Mesendoderm (in vitro differentiated cells): ENCODE data around the gene LPIN1.

Source experiments
- DNase-seq: peaks from one replicate; pipeline ENCODE4 v3.0.0; 2013
- H2AK5ac ChIP-seq: 2 replicates; pipeline ENCODE4 v1.6.1; 2013; ENCODE audit warnings: low read length, inconsistent platforms
- H2BK120ac ChIP-seq: 2 replicates; pipeline ENCODE4 v1.6.1; 2013; ENCODE audit warnings: low read depth, mild to moderate bottlenecking, low read length, moderate library complexity, mixed read lengths
- H2BK15ac ChIP-seq: replicated peaks from 2 replicates; pipeline ENCODE4 v1.6.1; 2013; ENCODE audit warnings: low read depth, mild to moderate bottlenecking, moderate library complexity
- H2BK5ac ChIP-seq: 2 replicates; pipeline ENCODE4 v1.6.1; 2013; ENCODE audit warnings: low read length, inconsistent platforms
- H3K18ac ChIP-seq: 2 replicates; pipeline ENCODE4 v1.6.1; 2013; ENCODE audit warnings: mild to moderate bottlenecking, low read length, mixed read lengths
- H3K23ac ChIP-seq: one replicate; pipeline ENCODE4 v1.6.1; 2013; ENCODE audit warnings: low read length
- H3K27ac ChIP-seq: 2 replicates; pipeline ENCODE4 v1.5.1; 2013; ENCODE audit warnings: low read depth, mild to moderate bottlenecking, inconsistent platforms, low read length, moderate library complexity
- H3K27me3 ChIP-seq: 2 replicates; pipeline ENCODE4 v1.6.1; 2013; ENCODE audit warnings: low read length, control low read depth, mild to moderate bottlenecking, inconsistent platforms; ENCODE audit not compliant: insufficient read depth, poor library complexity
- H3K36me3 ChIP-seq: 2 replicates; pipeline ENCODE4 v1.6.1; 2013; ENCODE audit warnings: low read length, inconsistent platforms; ENCODE audit not compliant: control insufficient read depth, insufficient read depth
- H3K4ac ChIP-seq: one replicate; pipeline ENCODE4 v1.6.1; 2013; ENCODE audit warnings: low read depth, mild to moderate bottlenecking, low read length, moderate library complexity
- H3K4me1 ChIP-seq: 2 replicates; pipeline ENCODE4 v1.6.1; 2013; ENCODE audit warnings: low read depth, low read length, inconsistent platforms; ENCODE audit not compliant: control insufficient read depth
- H3K4me2 ChIP-seq: 2 replicates; pipeline ENCODE4 v1.6.1; 2013; ENCODE audit warnings: low read length
- H3K4me3 ChIP-seq: 2 replicates; pipeline ENCODE4 v1.5.1; 2013; ENCODE audit warnings: mild to moderate bottlenecking, low read length
- H3K56ac ChIP-seq: one replicate; pipeline ENCODE4 v1.6.1; 2013; ENCODE audit warnings: low read length
- H3K79me1 ChIP-seq: 2 replicates; pipeline ENCODE4 v1.6.1; 2013; ENCODE audit warnings: low read length, inconsistent platforms
- H3K79me2 ChIP-seq: 2 replicates; pipeline ENCODE4 v1.6.1; 2013; ENCODE audit warnings: mild to moderate bottlenecking, low read length; ENCODE audit not compliant: control insufficient read depth, insufficient read depth
- H3K9ac ChIP-seq: 2 replicates; pipeline ENCODE4 v1.6.1; 2013; ENCODE audit warnings: low read length, inconsistent platforms
- H4K5ac ChIP-seq: one replicate; pipeline ENCODE4 v1.6.1; 2013; ENCODE audit warnings: low read length
- H4K8ac ChIP-seq: one replicate; pipeline ENCODE4 v1.6.1; 2013; ENCODE audit warnings: low read depth, mild to moderate bottlenecking, control low read depth, low read length, moderate library complexity
- WGBS: extraction: QIAGEN DNeasy Blood & Tissue Kit; methylation state at CpG from one replicate; pipeline ENCODE4 v1.1.7; 2013; ENCODE audit warnings: low lambda C conversion rate, missing lambda C conversion rate; ENCODE audit not compliant: insufficient coverage; ENCODE audit errors: extremely low coverage; 5-methylcytosine and 5-hydroxymethylcytosine counted together

The LPIN1 gene

DNA sequence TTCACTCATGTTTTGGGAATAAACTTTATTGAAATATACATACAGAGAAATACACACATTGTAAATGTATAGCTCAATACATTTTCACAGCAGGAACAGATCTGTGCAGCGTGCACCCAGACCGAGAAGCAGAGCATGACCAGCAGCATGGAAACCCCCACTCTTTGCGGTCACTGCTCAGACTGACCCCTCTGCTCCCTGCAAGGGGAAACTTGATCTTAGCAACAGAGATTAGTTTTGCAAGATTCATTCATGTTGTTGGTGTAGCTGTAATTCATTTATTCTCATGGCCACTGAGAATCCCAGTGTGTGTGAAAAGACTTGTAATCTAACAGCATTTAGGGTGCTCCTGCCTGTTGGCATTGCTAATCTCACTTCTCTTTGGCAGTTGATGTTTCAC lies 35.2 kb downstream of the LPIN1 start:
- Histone ChIP-seq H3K27me3 (no peaks in the 10 kb centered on the region), H3K56ac (no peak overlapping the region), H4K8ac (no peak overlapping the region), H3K4me3 (no peak overlapping the region), H2BK5ac (no peak overlapping the region), H3K18ac (no peak overlapping the region), H3K4me2 (no peak overlapping the region), H2AK5ac (no peak overlapping the region), H3K79me1 (no peaks in the 10 kb centered on the region), H3K4ac (no peak overlapping the region), H3K4me1 (no peaks in the 10 kb centered on the region), H3K27ac (no peak overlapping the region), H2BK120ac (no peak overlapping the region), H4K5ac (no peak overlapping the region), H3K23ac (no peak overlapping the region), H2BK15ac (no peak overlapping the region), H3K36me3 (peaks cover under 1% of the 10 kb centered on the region), H3K79me2 (no peaks in the 10 kb centered on the region), H3K9ac (no peak overlapping the region)
- WGBS, result no CpG with 5 or more reads among the region's 3 CpGs
- no peak for DNase-seq

DNA sequence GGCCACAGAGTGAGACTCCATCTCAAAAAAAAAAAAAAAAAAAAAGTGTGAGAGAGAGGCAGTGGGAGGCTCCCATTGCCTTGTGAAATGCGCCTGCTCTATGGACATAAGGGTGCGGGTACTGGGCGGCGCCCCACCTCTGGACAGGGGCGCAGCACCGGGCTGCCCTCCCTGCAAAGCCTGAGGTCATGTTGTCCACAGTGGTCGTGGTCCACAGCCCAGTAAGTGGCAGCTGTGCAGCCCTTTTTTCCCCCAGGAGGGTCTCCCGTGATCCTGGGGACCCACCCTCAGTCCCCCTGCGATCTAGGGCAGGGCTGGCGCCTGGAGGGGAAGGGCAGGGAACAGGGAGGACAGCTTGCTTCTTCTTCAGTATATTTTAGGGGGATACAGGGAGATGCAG lies 37.8 kb downstream of the LPIN1 start:
- no peak overlapping the region for H4K8ac ChIP-seq
- WGBS, result no CpG with 5 or more reads among the region's 10 CpGs
- H3K18ac ChIP-seq, result no peak overlapping the region
- no peak overlapping the region for H2BK5ac ChIP-seq
- H3K79me2 ChIP-seq, result no peaks in the 10 kb centered on the region
- DNase-seq, result no peak
- no peak overlapping the region for H3K4ac ChIP-seq
- no peak overlapping the region for H3K56ac ChIP-seq
- H4K5ac ChIP-seq, result no peak overlapping the region
- H3K36me3 ChIP-seq, result peaks cover 3% of the 10 kb centered on the region
- H3K9ac ChIP-seq, result no peak overlapping the region
- H3K79me1 ChIP-seq, result no peaks in the 10 kb centered on the region
- no peak overlapping the region for H2AK5ac ChIP-seq
- H3K4me1 ChIP-seq, result no peaks in the 10 kb centered on the region
- H2BK120ac ChIP-seq, result no peak overlapping the region
- H2BK15ac ChIP-seq, result no peak overlapping the region
- H3K4me3 ChIP-seq, result no peak overlapping the region
- no peaks in the 10 kb centered on the region for H3K27me3 ChIP-seq
- no peak overlapping the region for H3K27ac ChIP-seq
- H3K4me2 ChIP-seq, result no peak overlapping the region
- no peak overlapping the region for H3K23ac ChIP-seq

DNA sequence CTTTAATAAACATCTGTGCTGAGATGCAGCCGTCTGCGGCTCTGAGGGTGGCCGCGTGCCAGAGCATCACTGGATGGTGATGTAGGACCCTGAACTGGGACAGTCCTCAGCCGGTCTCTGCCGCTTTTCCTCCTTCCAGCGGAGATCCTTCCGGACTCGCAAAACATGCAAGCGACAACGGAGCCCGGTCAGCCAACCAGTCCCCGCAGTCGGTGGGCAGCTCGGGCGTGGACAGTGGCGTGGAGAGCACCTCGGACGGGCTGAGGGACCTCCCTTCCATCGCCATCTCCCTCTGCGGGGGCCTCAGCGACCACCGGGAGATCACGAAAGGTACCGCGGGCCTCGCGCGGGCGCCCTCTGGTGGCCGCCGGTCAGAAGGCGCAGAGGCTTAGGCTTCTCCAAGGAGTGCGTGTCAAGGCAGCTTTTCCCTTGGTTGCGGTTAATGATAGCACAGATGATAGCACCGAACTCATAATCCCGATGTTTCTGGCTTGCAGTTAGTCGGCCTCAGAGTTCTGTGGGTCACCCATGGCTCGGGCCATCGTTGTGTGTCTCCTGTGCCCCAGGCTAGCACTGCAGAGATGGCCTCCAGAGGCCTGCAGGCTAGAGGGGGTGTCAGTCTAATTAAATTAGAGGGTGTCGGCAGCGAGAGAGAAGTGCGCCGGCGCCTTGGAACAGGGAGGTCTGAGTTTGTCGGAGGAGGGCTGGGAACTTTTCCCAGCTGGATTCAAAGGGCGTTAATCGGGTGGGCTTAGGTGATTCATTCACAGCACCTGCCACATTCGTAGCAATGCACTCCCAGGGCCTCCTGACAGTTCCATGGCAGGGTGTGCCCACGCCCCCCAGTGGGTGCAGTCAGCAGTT lies 38.5 kb downstream of the LPIN1 start:
- no peaks in the 10 kb centered on the region for H3K79me2 ChIP-seq
- H2BK15ac ChIP-seq, result no peak overlapping the region
- WGBS, result no CpG with 5 or more reads among the region's 50 CpGs
- peak overlapping the region; percentile 73 for H3K56ac ChIP-seq
- H3K9ac ChIP-seq, result peak overlapping the region; percentile 46
- H3K23ac ChIP-seq, result no peak overlapping the region
- peak overlapping the region; percentile 63 for H3K4me2 ChIP-seq
- H2BK120ac ChIP-seq, result no peak overlapping the region
- no peak overlapping the region for H3K4me3 ChIP-seq
- H3K4me1 ChIP-seq, result no peaks in the 10 kb centered on the region
- H4K8ac ChIP-seq, result no peak overlapping the region
- H3K79me1 ChIP-seq, result no peaks in the 10 kb centered on the region
- H3K4ac ChIP-seq, result no peak overlapping the region
- no peak overlapping the region for H3K27ac ChIP-seq
- no peak overlapping the region for H3K18ac ChIP-seq
- no peak overlapping the region for H4K5ac ChIP-seq
- no peak overlapping the region for H2BK5ac ChIP-seq
- H2AK5ac ChIP-seq, result no peak overlapping the region
- H3K36me3 ChIP-seq, result peaks cover 5% of the 10 kb centered on the region
- H3K27me3 ChIP-seq, result no peaks in the 10 kb centered on the region
- peak; percentile 62 for DNase-seq

DNA sequence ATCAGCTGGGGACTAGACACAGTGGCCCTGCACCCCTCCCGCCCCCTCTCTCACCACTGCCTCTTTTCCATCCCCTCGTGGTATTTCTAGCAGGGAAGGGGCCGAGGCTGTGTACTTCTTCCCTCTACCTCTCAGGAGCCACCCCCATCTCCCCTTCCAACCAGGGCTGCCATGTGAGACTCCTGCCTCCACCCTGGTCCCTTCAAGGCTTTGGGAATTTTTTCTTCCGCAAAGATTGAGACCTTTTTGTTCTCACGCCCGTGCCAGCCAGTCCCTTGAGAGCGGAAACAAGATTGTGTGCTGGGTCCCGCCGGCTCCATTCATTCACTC lies 39.1 kb downstream of the LPIN1 start:
- no peak for DNase-seq
- no peak overlapping the region for H2BK15ac ChIP-seq
- no peak overlapping the region for H4K5ac ChIP-seq
- WGBS, result no CpG with 5 or more reads among the region's 9 CpGs
- no peaks in the 10 kb centered on the region for H3K27me3 ChIP-seq
- no peak overlapping the region for H2BK5ac ChIP-seq
- H3K4me1 ChIP-seq, result no peaks in the 10 kb centered on the region
- H2BK120ac ChIP-seq, result no peak overlapping the region
- no peak overlapping the region for H3K27ac ChIP-seq
- no peak overlapping the region for H3K9ac ChIP-seq
- H3K18ac ChIP-seq, result no peak overlapping the region
- H3K23ac ChIP-seq, result no peak overlapping the region
- no peak overlapping the region for H3K4me2 ChIP-seq
- H4K8ac ChIP-seq, result no peak overlapping the region
- no peak overlapping the region for H3K56ac ChIP-seq
- no peaks in the 10 kb centered on the region for H3K79me1 ChIP-seq
- H2AK5ac ChIP-seq, result no peak overlapping the region
- no peak overlapping the region for H3K4ac ChIP-seq
- H3K4me3 ChIP-seq, result no peak overlapping the region
- no peaks in the 10 kb centered on the region for H3K79me2 ChIP-seq
- peaks cover 5% of the 10 kb centered on the region for H3K36me3 ChIP-seq

DNA sequence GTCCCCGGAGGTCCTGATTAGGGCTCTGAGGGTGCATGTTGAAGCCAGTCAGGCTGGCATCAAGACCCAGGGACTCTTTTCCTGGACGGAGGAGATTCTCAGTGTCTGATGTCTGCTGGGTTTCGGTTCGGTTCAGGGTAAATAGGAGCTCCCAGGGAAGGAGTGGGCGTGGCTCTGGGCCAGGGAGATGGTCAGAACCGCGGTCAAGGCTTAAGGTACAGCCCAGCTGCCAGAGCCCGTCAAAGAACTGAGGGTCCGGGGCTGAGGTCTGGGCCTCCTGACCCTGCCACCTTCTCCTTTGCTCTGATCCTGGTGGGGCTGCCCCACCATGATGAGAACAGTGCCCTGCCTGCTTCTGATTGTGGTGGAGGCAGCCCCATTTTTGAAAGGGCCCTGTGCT lies 39.8 kb downstream of the LPIN1 start:
- Histone ChIP-seq H3K56ac (no peak overlapping the region), H3K4me2 (no peak overlapping the region), H3K4me1 (no peaks in the 10 kb centered on the region), H2BK120ac (no peak overlapping the region), H3K79me2 (no peaks in the 10 kb centered on the region), H3K4ac (no peak overlapping the region), H3K23ac (no peak overlapping the region), H2BK5ac (no peak overlapping the region), H3K36me3 (peaks cover 5% of the 10 kb centered on the region), H3K27me3 (no peaks in the 10 kb centered on the region), H2BK15ac (no peak overlapping the region), H2AK5ac (no peak overlapping the region), H3K4me3 (no peak overlapping the region), H3K79me1 (no peaks in the 10 kb centered on the region), H3K9ac (no peak overlapping the region), H4K5ac (no peak overlapping the region), H3K27ac (no peak overlapping the region), H4K8ac (no peak overlapping the region), H3K18ac (no peak overlapping the region)
- DNase-seq, result no peak
- WGBS, result no CpG with 5 or more reads among the region's 9 CpGs

DNA sequence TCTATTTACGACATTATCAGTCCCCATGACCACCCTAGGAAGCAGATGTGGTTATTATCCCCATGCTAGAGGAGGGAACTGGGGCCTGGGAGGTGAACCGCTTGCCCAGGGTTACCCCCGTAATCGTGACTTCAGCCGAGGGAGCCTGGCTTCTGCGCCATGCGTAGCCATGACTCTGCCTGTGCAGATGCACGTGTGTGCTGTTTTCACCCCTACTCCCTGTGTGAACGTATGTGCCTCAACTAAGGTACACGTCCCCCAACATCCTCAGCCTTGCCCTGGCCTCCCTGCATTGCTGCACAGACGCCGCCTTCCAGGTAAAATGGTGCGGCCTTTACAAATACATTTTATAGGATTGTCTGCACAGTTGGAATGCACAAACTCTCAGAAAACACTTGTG lies 40.2 kb downstream of the LPIN1 start:
- H3K4me3 ChIP-seq, result no peak overlapping the region
- H3K79me1 ChIP-seq, result no peaks in the 10 kb centered on the region
- no peak overlapping the region for H3K27ac ChIP-seq
- H3K27me3 ChIP-seq, result no peaks in the 10 kb centered on the region
- no peak overlapping the region for H3K56ac ChIP-seq
- H2AK5ac ChIP-seq, result no peak overlapping the region
- WGBS, result no CpG with 5 or more reads among the region's 13 CpGs
- H4K8ac ChIP-seq, result no peak overlapping the region
- no peak overlapping the region for H2BK5ac ChIP-seq
- no peak overlapping the region for H2BK120ac ChIP-seq
- no peak overlapping the region for H3K4ac ChIP-seq
- H3K23ac ChIP-seq, result no peak overlapping the region
- no peak overlapping the region for H4K5ac ChIP-seq
- DNase-seq, result no peak
- H3K4me2 ChIP-seq, result no peak overlapping the region
- no peaks in the 10 kb centered on the region for H3K4me1 ChIP-seq
- H3K36me3 ChIP-seq, result peaks cover 5% of the 10 kb centered on the region
- H3K9ac ChIP-seq, result no peak overlapping the region
- no peak overlapping the region for H2BK15ac ChIP-seq
- H3K18ac ChIP-seq, result no peak overlapping the region
- no peaks in the 10 kb centered on the region for H3K79me2 ChIP-seq
